Activated CD4-positive, alpha-beta T cell treated with anti-CD3 and anti-CD28 coated beads for 48 hours (primary cell): ENCODE measurements around the gene PHACTR1.
"Not testable (repeated sequence)": the region's sequence is repeated elsewhere in the genome, so short reads cannot be mapped to it uniquely, and the experiment has no call there.

Source experiments
- DNase-seq: peaks from one replicate; pipeline ENCODE4 v3.0.0-alpha.2; 2020

Gene PHACTR1

GRCh38 chr6:13299918-13300317 is 583.4 kb downstream of the PHACTR1 start:
- no peak for DNase-seq

GRCh38 chr6:13300643-13301590 is 584.4 kb downstream of the PHACTR1 start:
- no peak for DNase-seq

GRCh38 chr6:13302291-13302690 is 585.7 kb downstream of the PHACTR1 start:
- no peak for DNase-seq

GRCh38 chr6:13302751-13303667 is 586.4 kb downstream of the PHACTR1 start:
- peak; percentile 66 for DNase-seq

- peak; percentile 54 for DNase-seq
These were observed 587.1 kb downstream of the PHACTR1 start for GRCh38 chr6:13303668-13304017.

- no peak for DNase-seq
These were observed 587.5 kb downstream of the PHACTR1 start for GRCh38 chr6:13304101-13304500.

- no peak for DNase-seq
These were observed 588.2 kb downstream of the PHACTR1 start for GRCh38 chr6:13304580-13305260.

- DNase-seq = no peak
These were observed 588.7 kb downstream of the PHACTR1 start for GRCh38 chr6:13305288-13305687.

GRCh38 chr6:13305791-13306190 is 589.2 kb downstream of the PHACTR1 start:
- DNase-seq = no peak

GRCh38 chr6:13307508-13307995 is 591.0 kb downstream of the PHACTR1 start:
- no peak for DNase-seq

GRCh38 chr6:13308332-13308731 is 591.8 kb downstream of the PHACTR1 start:
- no peak for DNase-seq

- DNase-seq = no peak
These were observed 594.6 kb downstream of the PHACTR1 start for GRCh38 chr6:13311155-13311554.

GRCh38 chr6:13314806-13315205 is 598.2 kb downstream of the PHACTR1 start:
- no peak for DNase-seq

- no peak for DNase-seq
These were observed 599.3 kb downstream of the PHACTR1 start for GRCh38 chr6:13315896-13316295.

- no peak for DNase-seq
These were observed 602.3 kb downstream of the PHACTR1 start for GRCh38 chr6:13318821-13319220.

- DNase-seq = no peak
These were observed 603.5 kb downstream of the PHACTR1 start for GRCh38 chr6:13319891-13320564.

- DNase-seq = not testable (repeated sequence)
These were observed 609.5 kb downstream of the PHACTR1 start for GRCh38 chr6:13326031-13326586.

- DNase-seq = no peak
These were observed 611.1 kb downstream of the PHACTR1 start for GRCh38 chr6:13327691-13328075.

- DNase-seq = peak; percentile 95
These were observed 611.7 kb downstream of the PHACTR1 start, which contains the start of gene TBC1D7 for GRCh38 chr6:13328076-13328874. TBC1D7 (minus strand) TSS chr6:13328537; CDS start chr6:13326898, 1,639 bp downstream.

- DNase-seq = no peak
These were observed 612.3 kb downstream of the PHACTR1 start for GRCh38 chr6:13328875-13329183.
